Left colon (tissue), 2 donors: ENCODE measurements around the gene FXYD3. TPM values are rescaled to one million over a fixed set of nuclear protein-coding genes. Genes with fewer than 3 reads are reported as not detected.
"Not testable (repeated sequence)": the region's sequence is repeated elsewhere in the genome, so short reads cannot be mapped to it uniquely, and the experiment has no call there.

Experiments used
- ATAC-seq: fragments of 200-7000 bp; cut with Tn5 transposase; one replicate; pipeline ENCODE4 v1.9.1; 2020; ENCODE audit warnings: mild to moderate bottlenecking, moderate library complexity
- DNase-seq, 2 donors: peaks; one replicate each; pipeline ENCODE4 v3.0.0-alpha.2; 2020
- intact Hi-C, 2 donors: fragments of 100-400 bp; cut with DNase I in 1 of 2; cut with micrococcal nuclease in 1 of 2; formaldehyde crosslinking; loops; one replicate each; pipeline versions ENCODE4 v1.11.2 to v1.14.0; 2022; cut with DNase I, micrococcal nuclease
- total RNA-seq, 2 donors: library from RNA; stranded (reverse); fragmentation: NEBNext Ultra II Directional; extraction: Animal tissue kit (Norgen Biotek cat#: 25700); gene quantifications; one replicate each; pipeline ENCODE4 v1.2.1, GENCODE V29; 2021
- donor health status: DM: no; HTN: no; CAD: no.
- donor health status: DM: yes; HTN: yes; CAD: no.

The FXYD3 gene
- total RNA-seq, 2 donors from 2014 or later = 4,169 to 4,218 TPM

GRCh38 chr19:35146746-35147459 lies 31.3 kb downstream of the FXYD3 start:
- DNase-seq (no peak), ATAC-seq (no peak)
- intact Hi-C loops = loop anchor here in 1 of 2 donors (10.0 kb wide), 2 partner anchors 82 to 128 kb away; no protein-coding TSS in a partner anchor

- DNase-seq (no peak), ATAC-seq (no peak)
- intact Hi-C loops = loop anchor here in 1 of 2 donors (10.0 kb wide), 2 partner anchors 85 to 125 kb away; no protein-coding TSS in a partner anchor
Observed at GRCh38 chr19:35149463-35149862, 33.8 kb downstream of the FXYD3 start.

- no peak for DNase-seq
- intact Hi-C loops = no loop called here
- ATAC-seq = no peak
Observed at GRCh38 chr19:35150445-35150844, 34.8 kb downstream of the FXYD3 start.

GRCh38 chr19:35151273-35152065 lies 35.8 kb downstream of the FXYD3 start:
- intact Hi-C loops = no loop called here
- DNase-seq (no peak), ATAC-seq (no peak)

GRCh38 chr19:35153129-35153522 lies 37.5 kb downstream of the FXYD3 start:
- ATAC-seq, intact Hi-C loops, DNase-seq: not testable (repeated sequence)

GRCh38 chr19:35153701-35154524 lies 38.3 kb downstream of the FXYD3 start:
- ATAC-seq (peak; percentile 54), DNase-seq (peak; percentile 35 to 55)
- intact Hi-C loops = no loop called here

- peak; percentile 63 to 78 for DNase-seq
- peak; percentile 90 for ATAC-seq
- intact Hi-C loops = no loop called here
Observed at GRCh38 chr19:35154525-35155406, 39.1 kb downstream of the FXYD3 start, which contains the start of gene FXYD5. TSS of gene FXYD5 (plus strand) at chr19:35154735. CDS start at chr19:35155551, 816 bp downstream.

GRCh38 chr19:35155441-35155840 lies 39.8 kb downstream of the FXYD3 start:
- DNase-seq (peak in 1 of 2 donors; percentile 29), ATAC-seq (no peak)
- intact Hi-C loops = no loop called here

GRCh38 chr19:35155981-35156672 lies 40.5 kb downstream of the FXYD3 start:
- DNase-seq (no peak), ATAC-seq (no peak)
- intact Hi-C loops = no loop called here

- intact Hi-C loops = no loop called here
Observed at GRCh38 chr19:35156673-35157014, 41.0 kb downstream of the FXYD3 start.

GRCh38 chr19:35157431-35157830 lies 41.8 kb downstream of the FXYD3 start:
- DNase-seq (no peak), ATAC-seq (no peak)
- intact Hi-C loops = no loop called here

More at GRCh38 chr19:35156673-35157014, 41.0 kb downstream of the FXYD3 start:
- ATAC-seq (no peak), DNase-seq (no peak)

GRCh38 chr19:35159606-35160005 lies 44.0 kb downstream of the FXYD3 start:
- DNase-seq (no peak), ATAC-seq (no peak)
- intact Hi-C loops = no loop called here

GRCh38 chr19:35160629-35161433 lies 45.2 kb downstream of the FXYD3 start:
- intact Hi-C loops = no loop called here
- DNase-seq = no peak
- no peak for ATAC-seq

- no peak for ATAC-seq
Observed at GRCh38 chr19:35161434-35161743, 45.8 kb downstream of the FXYD3 start.

GRCh38 chr19:35162471-35163326 lies 47.1 kb downstream of the FXYD3 start:
- DNase-seq (no peak), ATAC-seq (no peak)
- intact Hi-C loops = no loop called here

More at GRCh38 chr19:35161434-35161743, 45.8 kb downstream of the FXYD3 start:
- DNase-seq = no peak
- intact Hi-C loops = no loop called here

GRCh38 chr19:35164418-35164817 lies 48.8 kb downstream of the FXYD3 start:
- ATAC-seq (no peak), DNase-seq (no peak)
- intact Hi-C loops = no loop called here
